ENCODE data around the gene OR2J3. TPM values are rescaled to one million over a fixed set of nuclear protein-coding genes. Genes with fewer than 3 reads are reported as not detected.

The OR2J3 gene
- not detected for total RNA-seq

DNA sequence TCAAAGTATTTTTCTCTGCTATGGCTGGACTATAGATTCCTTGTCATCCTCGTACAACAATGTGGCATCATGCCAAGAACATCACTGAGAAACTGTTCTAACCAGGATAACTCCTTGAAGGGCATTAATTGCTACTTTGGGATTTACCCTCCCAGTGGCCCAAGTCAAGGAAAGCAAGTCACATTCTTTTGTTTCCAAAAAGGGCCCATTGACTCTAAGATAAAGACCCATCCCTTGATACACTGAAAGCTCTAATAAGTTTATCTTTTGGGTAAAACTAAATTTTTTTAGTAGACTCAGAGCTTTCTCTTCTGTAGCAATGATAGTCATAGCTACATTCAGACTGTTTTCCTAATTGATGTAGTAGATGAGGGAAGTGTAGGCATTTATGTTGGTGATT, at the start of gene OR2J3:
OR2J3 (plus strand) TSS at position 301 of the 400 bp plus-strand sequence. CDS start 3,833 bp downstream, outside the sequence.
- no peaks in the 10 kb centered on the region for H3K4me1 ChIP-seq
- H3K36me3 ChIP-seq = no peaks in the 10 kb centered on the region
- H3K4me3 ChIP-seq = no peak within 1 kb of the TSS
- DNase-seq = no peak
- peaks cover 0 to 3% of the 10 kb centered on the region in 2 donors for H3K27me3 ChIP-seq
- intact Hi-C loops (cut with DNase I; ENCODE audit: low total_unique reads) = no loop called here
- H3K27ac ChIP-seq = no peak within 1 kb of the TSS
- no peaks in the 10 kb centered on the region for H3K9me3 ChIP-seq
- TF ChIP-seq, protein P1, sequence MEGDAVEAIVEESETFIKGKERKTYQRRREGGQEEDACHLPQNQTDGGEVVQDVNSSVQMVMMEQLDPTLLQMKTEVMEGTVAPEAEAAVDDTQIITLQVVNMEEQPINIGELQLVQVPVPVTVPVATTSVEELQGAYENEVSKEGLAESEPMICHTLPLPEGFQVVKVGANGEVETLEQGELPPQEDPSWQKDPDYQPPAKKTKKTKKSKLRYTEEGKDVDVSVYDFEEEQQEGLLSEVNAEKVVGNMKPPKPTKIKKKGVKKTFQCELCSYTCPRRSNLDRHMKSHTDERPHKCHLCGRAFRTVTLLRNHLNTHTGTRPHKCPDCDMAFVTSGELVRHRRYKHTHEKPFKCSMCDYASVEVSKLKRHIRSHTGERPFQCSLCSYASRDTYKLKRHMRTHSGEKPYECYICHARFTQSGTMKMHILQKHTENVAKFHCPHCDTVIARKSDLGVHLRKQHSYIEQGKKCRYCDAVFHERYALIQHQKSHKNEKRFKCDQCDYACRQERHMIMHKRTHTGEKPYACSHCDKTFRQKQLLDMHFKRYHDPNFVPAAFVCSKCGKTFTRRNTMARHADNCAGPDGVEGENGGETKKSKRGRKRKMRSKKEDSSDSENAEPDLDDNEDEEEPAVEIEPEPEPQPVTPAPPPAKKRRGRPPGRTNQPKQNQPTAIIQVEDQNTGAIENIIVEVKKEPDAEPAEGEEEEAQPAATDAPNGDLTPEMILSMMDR (IDR thresholded peaks at IDR 0.05) = no peak

GRCh38 chr6:29071831-29072723, 35.8 kb upstream of the OR2J3 start:
- H3K36me3 ChIP-seq = no peaks in the 10 kb centered on the region
- DNase-seq = no peak
- no peak overlapping the region for H3K27ac ChIP-seq
- intact Hi-C loops (cut with DNase I; ENCODE audit: low total_unique reads) = no loop called here
- TF ChIP-seq, protein P1 (IDR thresholded peaks at IDR 0.05) = peak in 1 of 4 experiments; percentile 10
- no peak for TF ChIP-seq POLR2A (IDR thresholded peaks at IDR 0.05)
- no peak overlapping the region for H3K4me3 ChIP-seq
- H3K27me3 ChIP-seq = no peaks in the 10 kb centered on the region
- no peaks in the 10 kb centered on the region for H3K4me1 ChIP-seq
- no peaks in the 10 kb centered on the region for H3K9me3 ChIP-seq

- Histone ChIP-seq H3K27me3 (no peaks in the 10 kb centered on the region), H3K4me3 (no peak overlapping the region), H3K27ac (no peak overlapping the region), H3K9me3 (no peaks in the 10 kb centered on the region), H3K4me1 (no peaks in the 10 kb centered on the region), H3K36me3 (no peaks in the 10 kb centered on the region)
- DNase-seq = no peak
- intact Hi-C loops (cut with DNase I; ENCODE audit: low total_unique reads) = no loop called here
- TF ChIP-seq, protein P1 (IDR thresholded peaks at IDR 0.05) = no peak
- no peak for TF ChIP-seq POLR2A (IDR thresholded peaks at IDR 0.05)
Observed at GRCh38 chr6:29079203-29079602, 28.7 kb upstream of the OR2J3 start.

GRCh38 chr6:29081312-29081711, 26.5 kb upstream of the OR2J3 start:
- no peak for DNase-seq
- no peaks in the 10 kb centered on the region for H3K9me3 ChIP-seq
- intact Hi-C loops (cut with DNase I; ENCODE audit: low total_unique reads) = no loop called here
- no peaks in the 10 kb centered on the region for H3K4me1 ChIP-seq
- H3K36me3 ChIP-seq = no peaks in the 10 kb centered on the region
- H3K4me3 ChIP-seq = no peak overlapping the region
- no peaks in the 10 kb centered on the region for H3K27me3 ChIP-seq
- no peak overlapping the region for H3K27ac ChIP-seq
- TF ChIP-seq, protein P1 (IDR thresholded peaks at IDR 0.05) = no peak
- TF ChIP-seq POLR2A (IDR thresholded peaks at IDR 0.05) = no peak

- H3K4me3 ChIP-seq = no peak overlapping the region
- H3K9me3 ChIP-seq = no peaks in the 10 kb centered on the region
- no peak overlapping the region for H3K27ac ChIP-seq
- TF ChIP-seq, protein P1 (IDR thresholded peaks at IDR 0.05) = no peak
- no peak for TF ChIP-seq POLR2A (IDR thresholded peaks at IDR 0.05)
- no peaks in the 10 kb centered on the region for H3K27me3 ChIP-seq
- intact Hi-C loops (cut with DNase I; ENCODE audit: low total_unique reads) = no loop called here
- no peaks in the 10 kb centered on the region for H3K4me1 ChIP-seq
- no peaks in the 10 kb centered on the region for H3K36me3 ChIP-seq
- DNase-seq = no peak
Observed at GRCh38 chr6:29082457-29082856, 25.4 kb upstream of the OR2J3 start.
